ENCODE data around the gene TNPO2.

The TNPO2 gene

GRCh38 chr19:12687496-12688196 lies 36.1 kb downstream of the TNPO2 start, which contains the start of gene GNG14:
TSS of gene GNG14 (plus strand) at chr19:12687998. CDS start at chr19:12688049, 51 bp downstream.
- TF ChIP-seq SIN3A (IDR thresholded peaks at IDR 0.05; ENCODE audit: borderline replicate concordance, insufficient read depth, low read length) (no peak), FOXP2 (optimal IDR thresholded peaks at IDR 0.05; ENCODE audit: borderline replicate concordance, extremely low read depth, extremely low read length, insufficient read depth) (no peak), TAF1 (IDR thresholded peaks at IDR 0.05; ENCODE audit: borderline replicate concordance, insufficient read depth, low read length) (no peak), POLR2AphosphoS5 (IDR thresholded peaks at IDR 0.05; ENCODE audit: low read depth, low read length) (no peak)
- TF ChIP-seq, protein P1, sequence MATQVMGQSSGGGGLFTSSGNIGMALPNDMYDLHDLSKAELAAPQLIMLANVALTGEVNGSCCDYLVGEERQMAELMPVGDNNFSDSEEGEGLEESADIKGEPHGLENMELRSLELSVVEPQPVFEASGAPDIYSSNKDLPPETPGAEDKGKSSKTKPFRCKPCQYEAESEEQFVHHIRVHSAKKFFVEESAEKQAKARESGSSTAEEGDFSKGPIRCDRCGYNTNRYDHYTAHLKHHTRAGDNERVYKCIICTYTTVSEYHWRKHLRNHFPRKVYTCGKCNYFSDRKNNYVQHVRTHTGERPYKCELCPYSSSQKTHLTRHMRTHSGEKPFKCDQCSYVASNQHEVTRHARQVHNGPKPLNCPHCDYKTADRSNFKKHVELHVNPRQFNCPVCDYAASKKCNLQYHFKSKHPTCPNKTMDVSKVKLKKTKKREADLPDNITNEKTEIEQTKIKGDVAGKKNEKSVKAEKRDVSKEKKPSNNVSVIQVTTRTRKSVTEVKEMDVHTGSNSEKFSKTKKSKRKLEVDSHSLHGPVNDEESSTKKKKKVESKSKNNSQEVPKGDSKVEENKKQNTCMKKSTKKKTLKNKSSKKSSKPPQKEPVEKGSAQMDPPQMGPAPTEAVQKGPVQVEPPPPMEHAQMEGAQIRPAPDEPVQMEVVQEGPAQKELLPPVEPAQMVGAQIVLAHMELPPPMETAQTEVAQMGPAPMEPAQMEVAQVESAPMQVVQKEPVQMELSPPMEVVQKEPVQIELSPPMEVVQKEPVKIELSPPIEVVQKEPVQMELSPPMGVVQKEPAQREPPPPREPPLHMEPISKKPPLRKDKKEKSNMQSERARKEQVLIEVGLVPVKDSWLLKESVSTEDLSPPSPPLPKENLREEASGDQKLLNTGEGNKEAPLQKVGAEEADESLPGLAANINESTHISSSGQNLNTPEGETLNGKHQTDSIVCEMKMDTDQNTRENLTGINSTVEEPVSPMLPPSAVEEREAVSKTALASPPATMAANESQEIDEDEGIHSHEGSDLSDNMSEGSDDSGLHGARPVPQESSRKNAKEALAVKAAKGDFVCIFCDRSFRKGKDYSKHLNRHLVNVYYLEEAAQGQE (IDR thresholded peaks at IDR 0.05; ENCODE audit: insufficient read depth in 1 of 2, low read depth in 2 of 2, low read length in 2 of 2): no peak

DNA sequence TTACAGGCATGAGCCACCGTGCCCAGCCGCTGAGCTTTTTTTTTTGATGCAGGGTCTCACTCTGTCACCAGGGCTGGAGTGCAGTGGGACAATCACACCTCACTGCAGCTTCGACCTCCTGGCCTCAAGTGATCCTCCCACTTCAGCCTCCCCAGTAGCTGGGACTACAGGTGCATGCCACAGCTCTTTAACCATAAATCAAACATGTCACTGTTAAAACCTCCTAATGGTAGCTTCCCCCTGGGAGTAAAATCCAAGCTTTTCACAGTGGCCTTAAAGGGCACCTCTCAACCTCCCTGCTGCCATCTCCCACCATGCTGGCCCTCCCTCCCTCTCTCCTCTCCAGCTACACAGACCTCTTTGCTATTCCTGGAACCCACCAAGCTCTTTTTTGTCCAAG lies 37.9 kb downstream of the TNPO2 start:
- TF ChIP-seq POLR2AphosphoS5 (IDR thresholded peaks at IDR 0.05; ENCODE audit: low read depth, low read length) (no peak), FOXP2 (optimal IDR thresholded peaks at IDR 0.05; ENCODE audit: borderline replicate concordance, extremely low read depth, extremely low read length, insufficient read depth) (no peak), TAF1 (IDR thresholded peaks at IDR 0.05; ENCODE audit: borderline replicate concordance, insufficient read depth, low read length) (no peak), SIN3A (IDR thresholded peaks at IDR 0.05; ENCODE audit: borderline replicate concordance, insufficient read depth, low read length) (no peak)
- TF ChIP-seq, protein P1 (IDR thresholded peaks at IDR 0.05; ENCODE audit: insufficient read depth in 1 of 2, low read depth in 2 of 2, low read length in 2 of 2): no peak

- TF ChIP-seq TAF1 (IDR thresholded peaks at IDR 0.05; ENCODE audit: borderline replicate concordance, insufficient read depth, low read length): 0 out of 2 replicates have a peak, but pooled peaks have one; percentile 9
- TF ChIP-seq FOXP2 (optimal IDR thresholded peaks at IDR 0.05; ENCODE audit: borderline replicate concordance, extremely low read depth, extremely low read length, insufficient read depth): peak; percentile 35
- no peak for TF ChIP-seq SIN3A (IDR thresholded peaks at IDR 0.05; ENCODE audit: borderline replicate concordance, insufficient read depth, low read length)
- TF ChIP-seq POLR2AphosphoS5 (IDR thresholded peaks at IDR 0.05; ENCODE audit: low read depth, low read length): peak; percentile 84
- TF ChIP-seq, protein P1 (IDR thresholded peaks at IDR 0.05; ENCODE audit: insufficient read depth in 1 of 2, low read depth in 2 of 2, low read length in 2 of 2): 0 out of 4 replicates have a peak, but pooled peaks of 1 of the 2 experiments have one; percentile 15
Observed at GRCh38 chr19:12681074-12681987, 42.4 kb downstream of the TNPO2 start, which contains the start of gene DHPS. TSS of gene DHPS (minus strand) at chr19:12681880. CDS start at chr19:12681766, 114 bp downstream.

DNA sequence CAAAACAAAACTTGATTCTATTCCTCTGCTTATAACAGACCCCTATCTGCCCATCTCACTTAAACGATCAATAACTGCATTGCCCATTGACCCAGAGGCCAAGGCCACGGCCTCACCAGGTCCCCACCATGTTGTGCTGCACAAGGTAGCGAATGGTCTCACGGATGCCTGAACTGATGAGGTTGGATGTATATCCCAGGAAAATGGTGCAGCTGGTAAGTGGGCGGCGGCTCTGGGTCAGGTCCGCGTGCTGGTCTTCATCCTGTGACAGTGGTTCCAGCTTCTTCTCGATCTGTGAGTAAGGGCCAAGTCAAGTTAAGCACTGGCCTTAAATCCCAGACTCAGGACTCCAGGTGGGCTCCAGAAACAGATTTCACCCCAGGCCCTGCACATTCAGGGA lies 43.7 kb downstream of the TNPO2 start:
- no peak for TF ChIP-seq SIN3A (IDR thresholded peaks at IDR 0.05; ENCODE audit: borderline replicate concordance, insufficient read depth, low read length)
- TF ChIP-seq, protein P1 (IDR thresholded peaks at IDR 0.05; ENCODE audit: insufficient read depth in 1 of 2, low read depth in 2 of 2, low read length in 2 of 2): no peak
- TF ChIP-seq POLR2AphosphoS5 (IDR thresholded peaks at IDR 0.05; ENCODE audit: low read depth, low read length): no peak
- TF ChIP-seq FOXP2 (optimal IDR thresholded peaks at IDR 0.05; ENCODE audit: borderline replicate concordance, extremely low read depth, extremely low read length, insufficient read depth): no peak
- no peak for TF ChIP-seq TAF1 (IDR thresholded peaks at IDR 0.05; ENCODE audit: borderline replicate concordance, insufficient read depth, low read length)
